HEK293 (cell line): ENCODE results near the gene AGFG1.

Experiments used
- CTCF ChIA-PET: fragments of 350-600 bp; formaldehyde crosslinking; extraction: SDS; loops from one replicate; lab custom pipeline; 2021; ENCODE audit warnings: antibody characterized with exemption; lab: Yijun Ruan, JAX
- POLR2A ChIA-PET: fragments of 300-600 bp; formaldehyde crosslinking; extraction: SDS; loops from one replicate; lab custom pipeline; 2020; ENCODE audit warnings: antibody characterized with exemption, inconsistent platforms; lab: Yijun Ruan, JAX
- H3K27ac ChIP-seq: fragments of 200-500 bp; sonication (Bioruptor generic); 2 replicates; pipeline ENCODE4 v1.5.1; 2014; ENCODE audit warnings: low read depth, low read length, control low read depth, inconsistent platforms; ENCODE audit errors: extremely low read depth
- H3K36me3 ChIP-seq, 2 experiments: fragments of 200-500 bp in 1 of 2; sonication (Bioruptor generic) in 1 of 2; 1 replicate in 1 of 2; 2 replicates in 1 of 2; pipeline ENCODE4 v1.5.1; 2014 to 2017; ENCODE audit warnings: inconsistent platforms in 2 of 2, low read length in 2 of 2; ENCODE audit not compliant: control insufficient read depth in 2 of 2, insufficient read depth in 1 of 2
- H3K4me1 ChIP-seq: fragments of 200-500 bp; sonication (Bioruptor generic); 2 replicates; pipeline ENCODE4 v1.5.1; 2014; ENCODE audit warnings: mild to moderate bottlenecking, low read length, inconsistent platforms; ENCODE audit not compliant: control insufficient read depth, insufficient read depth
- H3K4me3 ChIP-seq: 2 replicates; pipeline ENCODE4 v1.5.1; 2011; ENCODE audit warnings: low read depth, mild to moderate bottlenecking, control low read depth, low read length, moderate library complexity
- H3K9me3 ChIP-seq: fragments of 200-500 bp; sonication (Bioruptor generic); 2 replicates; pipeline ENCODE4 v1.5.1; 2014; ENCODE audit warnings: low read depth, low read length, inconsistent platforms; ENCODE audit not compliant: control insufficient read depth, insufficient read depth
- BCL11A ChIP-seq: fragments of 450-650 bp; formaldehyde crosslinking; IDR thresholded peaks from 2 replicates; pipeline ENCODE4 v1.5.1; 2016; ENCODE audit warnings: low read depth, missing biosample characterization, missing genetic modification characterization
- MYNN ChIP-seq: fragments of 450-650 bp; formaldehyde crosslinking; IDR thresholded peaks from 2 replicates; pipeline ENCODE4 v1.5.1; 2016; ENCODE audit warnings: missing biosample characterization, missing genetic modification characterization, borderline replicate concordance
- RBAK ChIP-seq: fragments of 450-650 bp; formaldehyde crosslinking; IDR thresholded peaks from 2 replicates; pipeline ENCODE4 v1.5.1; 2016; ENCODE audit warnings: missing biosample characterization, missing genetic modification characterization
- SETDB1 ChIP-seq: IDR thresholded peaks from one replicate; pipeline ENCODE4 v1.6.1; 2017; ENCODE audit warnings: mild to moderate bottlenecking, low read length, moderate library complexity, mixed read lengths; ENCODE audit not compliant: insufficient read length
- YY1 ChIP-seq: fragments of 450-650 bp; formaldehyde crosslinking; IDR thresholded peaks from 2 replicates; pipeline ENCODE4 v1.5.1; 2018; ENCODE audit warnings: missing biosample characterization, missing genetic modification characterization
- ZNF239 ChIP-seq: fragments of 450-650 bp; formaldehyde crosslinking; IDR thresholded peaks from 2 replicates; pipeline ENCODE4 v1.5.1; 2016; ENCODE audit warnings: missing biosample characterization, missing genetic modification characterization
- ZNF248 ChIP-seq: fragments of 450-650 bp; formaldehyde crosslinking; IDR thresholded peaks from 2 replicates; pipeline ENCODE4 v1.5.1; 2017; ENCODE audit warnings: missing biosample characterization, missing genetic modification characterization
- ZNF302 ChIP-seq: fragments of 450-650 bp; formaldehyde crosslinking; IDR thresholded peaks from 2 replicates; pipeline ENCODE4 v1.5.1; 2016; ENCODE audit warnings: missing biosample characterization, missing genetic modification characterization, low read depth
- ZNF335 ChIP-seq: fragments of 450-650 bp; formaldehyde crosslinking; conservative IDR thresholded peaks from 2 replicates; pipeline ENCODE4 v1.5.1; 2016; ENCODE audit warnings: missing biosample characterization, missing genetic modification characterization
- ZNF354C ChIP-seq: fragments of 450-650 bp; formaldehyde crosslinking; IDR thresholded peaks from 2 replicates; pipeline ENCODE4 v1.5.1; 2016; ENCODE audit warnings: missing biosample characterization, missing genetic modification characterization, low read depth, borderline replicate concordance
- ZNF473 ChIP-seq: fragments of 450-650 bp; formaldehyde crosslinking; IDR thresholded peaks from 2 replicates; pipeline ENCODE4 v1.5.1; 2017; ENCODE audit warnings: missing biosample characterization, missing genetic modification characterization
- ZNF514 ChIP-seq: fragments of 450-650 bp; formaldehyde crosslinking; IDR thresholded peaks from 2 replicates; pipeline ENCODE4 v1.5.1; 2016; ENCODE audit warnings: missing biosample characterization, missing genetic modification characterization
- ZNF600 ChIP-seq: fragments of 450-650 bp; formaldehyde crosslinking; IDR thresholded peaks from 2 replicates; pipeline ENCODE4 v1.5.1; 2016; ENCODE audit warnings: missing biosample characterization, missing genetic modification characterization
- ZNF664 ChIP-seq: fragments of 450-650 bp; formaldehyde crosslinking; IDR thresholded peaks from 2 replicates; pipeline ENCODE4 v1.5.1; 2016; ENCODE audit warnings: missing biosample characterization, missing genetic modification characterization
- ZNF785 ChIP-seq: fragments of 450-650 bp; formaldehyde crosslinking; IDR thresholded peaks from 2 replicates; pipeline ENCODE4 v1.5.1; 2016; ENCODE audit warnings: missing biosample characterization, missing genetic modification characterization
- TF ChIP-seq, protein P1 (sequence below): fragments of 450-650 bp; formaldehyde crosslinking; IDR thresholded peaks from 2 replicates; pipeline ENCODE4 v1.5.1; 2016; ENCODE audit warnings: missing biosample characterization, missing genetic modification characterization
- TF ChIP-seq, protein P2 (sequence below): fragments of 450-650 bp; formaldehyde crosslinking; IDR thresholded peaks from 2 replicates; pipeline ENCODE4 v1.5.1; 2016; ENCODE audit warnings: missing biosample characterization, missing genetic modification characterization
- TF ChIP-seq, protein P3 (sequence below): fragments of 450-650 bp; formaldehyde crosslinking; IDR thresholded peaks from 2 replicates; pipeline ENCODE4 v1.5.1; 2017; ENCODE audit warnings: missing biosample characterization, missing genetic modification characterization
- TF ChIP-seq, protein P4 (sequence below): fragments of 450-650 bp; formaldehyde crosslinking; IDR thresholded peaks from 2 replicates; pipeline ENCODE4 v1.5.1; 2017; ENCODE audit warnings: missing biosample characterization, missing genetic modification characterization
- TF ChIP-seq, protein P5 (sequence below): fragments of 450-650 bp; formaldehyde crosslinking; IDR thresholded peaks from 2 replicates; pipeline ENCODE4 v1.5.1; 2016; ENCODE audit warnings: missing biosample characterization, missing genetic modification characterization, borderline replicate concordance

The AGFG1 gene

DNA sequence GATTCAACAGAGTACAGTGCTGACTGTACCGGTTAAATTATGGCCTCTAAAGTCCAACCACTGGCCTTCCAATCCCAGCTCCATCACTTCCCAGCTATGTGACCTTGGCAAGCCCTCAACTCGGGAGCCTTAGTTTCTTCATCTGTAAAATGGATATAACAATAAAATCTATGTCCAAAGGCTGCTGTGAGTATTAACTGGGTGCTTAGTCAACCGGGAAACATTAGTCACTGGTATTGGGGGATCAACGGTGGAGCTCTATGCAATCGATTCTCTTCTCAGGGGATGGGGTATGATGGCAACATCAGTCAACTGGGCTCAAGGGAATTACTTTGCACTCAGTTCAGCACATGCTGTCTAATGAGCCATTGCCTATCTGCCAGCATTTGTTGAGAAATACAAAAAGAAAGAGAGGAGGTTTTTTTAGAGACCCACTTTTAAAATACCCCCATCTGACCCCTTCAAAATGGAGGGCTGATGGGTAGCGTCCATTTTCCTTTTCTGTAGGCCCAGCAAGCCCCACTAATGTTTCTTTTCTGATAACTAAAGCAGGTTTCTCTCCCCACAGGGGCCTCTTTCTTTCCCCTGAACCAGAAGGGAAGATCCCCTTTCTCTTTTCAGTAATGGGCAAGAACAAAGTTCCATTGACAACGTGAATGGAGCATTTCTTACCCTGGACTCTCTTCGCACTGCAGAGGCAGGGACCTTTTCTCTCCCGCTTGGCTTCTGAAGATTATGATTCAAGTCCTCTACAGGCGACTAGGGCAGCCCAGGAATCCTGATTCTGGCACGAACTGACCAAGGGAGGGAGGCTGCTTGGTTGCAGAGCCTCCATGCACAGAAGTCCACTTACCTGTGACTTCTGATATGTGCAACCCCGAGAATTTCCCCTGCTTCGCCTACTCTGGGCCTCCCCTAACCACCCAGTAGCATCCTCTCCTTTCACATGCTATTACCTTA is 8.7 kb upstream of the AGFG1 start:
- no peak overlapping the region for H3K27ac ChIP-seq
- no peaks in the 10 kb centered on the region for H3K9me3 ChIP-seq
- ChIA-PET CTCF (interaction anchor here (0.6 to 2.2 kb wide), 3 partner anchors 8 to 78 kb away, joined by 5 to 8 read pairs (median 6); no protein-coding TSS in a partner anchor), POLR2A (no interaction called here)
- H3K4me1 ChIP-seq = peaks cover 13% of the 10 kb centered on the region
- TF ChIP-seq, protein P1, sequence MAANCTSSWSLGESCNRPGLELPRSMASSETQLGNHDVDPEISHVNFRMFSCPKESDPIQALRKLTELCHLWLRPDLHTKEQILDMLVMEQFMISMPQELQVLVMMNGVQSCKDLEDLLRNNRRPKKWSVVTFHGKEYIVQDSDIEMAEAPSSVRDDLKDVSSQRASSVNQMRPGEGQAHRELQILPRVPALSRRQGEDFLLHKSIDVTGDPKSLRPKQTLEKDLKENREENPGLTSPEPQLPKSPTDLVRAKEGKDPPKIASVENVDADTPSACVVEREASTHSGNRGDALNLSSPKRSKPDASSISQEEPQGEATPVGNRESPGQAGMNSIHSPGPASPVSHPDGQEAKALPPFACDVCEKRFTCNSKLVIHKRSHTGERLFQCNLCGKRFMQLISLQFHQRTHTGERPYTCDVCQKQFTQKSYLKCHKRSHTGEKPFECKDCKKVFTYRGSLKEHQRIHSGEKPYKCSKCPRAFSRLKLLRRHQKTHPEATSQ (tag by site-specific recombination) = no peak
- no peak for TF ChIP-seq MYNN
- no peak for TF ChIP-seq ZNF664 (tag by site-specific recombination)
- TF ChIP-seq RBAK = no peak
- no peak for TF ChIP-seq ZNF239 (tag by site-specific recombination)
- no peak for TF ChIP-seq ZNF514 (tag by site-specific recombination)
- no peak for TF ChIP-seq ZNF473 (tag by site-specific recombination)
- no peak for TF ChIP-seq ZNF785 (tag by site-specific recombination)
- TF ChIP-seq, protein P2, sequence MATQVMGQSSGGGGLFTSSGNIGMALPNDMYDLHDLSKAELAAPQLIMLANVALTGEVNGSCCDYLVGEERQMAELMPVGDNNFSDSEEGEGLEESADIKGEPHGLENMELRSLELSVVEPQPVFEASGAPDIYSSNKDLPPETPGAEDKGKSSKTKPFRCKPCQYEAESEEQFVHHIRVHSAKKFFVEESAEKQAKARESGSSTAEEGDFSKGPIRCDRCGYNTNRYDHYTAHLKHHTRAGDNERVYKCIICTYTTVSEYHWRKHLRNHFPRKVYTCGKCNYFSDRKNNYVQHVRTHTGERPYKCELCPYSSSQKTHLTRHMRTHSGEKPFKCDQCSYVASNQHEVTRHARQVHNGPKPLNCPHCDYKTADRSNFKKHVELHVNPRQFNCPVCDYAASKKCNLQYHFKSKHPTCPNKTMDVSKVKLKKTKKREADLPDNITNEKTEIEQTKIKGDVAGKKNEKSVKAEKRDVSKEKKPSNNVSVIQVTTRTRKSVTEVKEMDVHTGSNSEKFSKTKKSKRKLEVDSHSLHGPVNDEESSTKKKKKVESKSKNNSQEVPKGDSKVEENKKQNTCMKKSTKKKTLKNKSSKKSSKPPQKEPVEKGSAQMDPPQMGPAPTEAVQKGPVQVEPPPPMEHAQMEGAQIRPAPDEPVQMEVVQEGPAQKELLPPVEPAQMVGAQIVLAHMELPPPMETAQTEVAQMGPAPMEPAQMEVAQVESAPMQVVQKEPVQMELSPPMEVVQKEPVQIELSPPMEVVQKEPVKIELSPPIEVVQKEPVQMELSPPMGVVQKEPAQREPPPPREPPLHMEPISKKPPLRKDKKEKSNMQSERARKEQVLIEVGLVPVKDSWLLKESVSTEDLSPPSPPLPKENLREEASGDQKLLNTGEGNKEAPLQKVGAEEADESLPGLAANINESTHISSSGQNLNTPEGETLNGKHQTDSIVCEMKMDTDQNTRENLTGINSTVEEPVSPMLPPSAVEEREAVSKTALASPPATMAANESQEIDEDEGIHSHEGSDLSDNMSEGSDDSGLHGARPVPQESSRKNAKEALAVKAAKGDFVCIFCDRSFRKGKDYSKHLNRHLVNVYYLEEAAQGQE = no peak
- TF ChIP-seq, protein P3, sequence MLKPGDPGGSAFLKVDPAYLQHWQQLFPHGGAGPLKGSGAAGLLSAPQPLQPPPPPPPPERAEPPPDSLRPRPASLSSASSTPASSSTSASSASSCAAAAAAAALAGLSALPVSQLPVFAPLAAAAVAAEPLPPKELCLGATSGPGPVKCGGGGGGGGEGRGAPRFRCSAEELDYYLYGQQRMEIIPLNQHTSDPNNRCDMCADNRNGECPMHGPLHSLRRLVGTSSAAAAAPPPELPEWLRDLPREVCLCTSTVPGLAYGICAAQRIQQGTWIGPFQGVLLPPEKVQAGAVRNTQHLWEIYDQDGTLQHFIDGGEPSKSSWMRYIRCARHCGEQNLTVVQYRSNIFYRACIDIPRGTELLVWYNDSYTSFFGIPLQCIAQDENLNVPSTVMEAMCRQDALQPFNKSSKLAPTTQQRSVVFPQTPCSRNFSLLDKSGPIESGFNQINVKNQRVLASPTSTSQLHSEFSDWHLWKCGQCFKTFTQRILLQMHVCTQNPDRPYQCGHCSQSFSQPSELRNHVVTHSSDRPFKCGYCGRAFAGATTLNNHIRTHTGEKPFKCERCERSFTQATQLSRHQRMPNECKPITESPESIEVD (tag by site-specific recombination) = no peak
- TF ChIP-seq ZNF248 = no peak
- TF ChIP-seq ZNF335 (tag by site-specific recombination) = no peak
- no peak overlapping the region for H3K4me3 ChIP-seq
- H3K36me3 ChIP-seq = no peaks in the 10 kb centered on the region

DNA sequence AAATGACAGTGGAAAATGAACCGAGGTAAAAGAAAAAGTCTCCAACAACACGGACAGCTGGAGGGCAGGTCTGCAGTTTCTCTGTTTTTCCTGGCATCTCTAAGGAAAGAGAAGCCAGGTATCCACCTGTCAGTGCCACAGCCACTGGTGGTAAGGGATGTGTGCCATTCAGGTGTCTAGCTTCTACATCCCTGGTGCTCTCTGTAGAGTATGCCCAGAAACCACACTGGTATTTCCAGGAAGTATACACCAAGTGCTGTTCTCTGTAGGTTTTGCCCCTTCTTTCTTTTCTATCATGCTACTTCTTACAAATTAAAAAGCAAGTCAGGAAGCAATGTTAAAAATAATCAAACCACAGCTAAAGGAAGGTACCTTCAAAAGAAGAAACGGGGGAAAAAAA is 7.6 kb upstream of the AGFG1 start:
- H3K9me3 ChIP-seq = no peaks in the 10 kb centered on the region
- peaks cover 13% of the 10 kb centered on the region for H3K4me1 ChIP-seq
- H3K4me3 ChIP-seq = no peak overlapping the region
- no peaks in the 10 kb centered on the region for H3K36me3 ChIP-seq
- no peak overlapping the region for H3K27ac ChIP-seq
- ChIA-PET POLR2A (interaction anchor here (0.8 kb wide), 1 partner anchor 49 kb away, joined by 5 read pairs; no protein-coding TSS in a partner anchor), CTCF (interaction anchor here (0.7 to 2.2 kb wide), 2 partner anchors 58 to 194 kb away, joined by 3 to 8 read pairs; no protein-coding TSS in a partner anchor)
- TF ChIP-seq SETDB1 (no peak), BCL11A (tag by site-specific recombination) (no peak), ZNF600 (no peak), ZNF354C (tag by site-specific recombination) (no peak), ZNF302 (tag by site-specific recombination) (no peak), YY1 (tag by site-specific recombination) (no peak)
- TF ChIP-seq, protein P4, sequence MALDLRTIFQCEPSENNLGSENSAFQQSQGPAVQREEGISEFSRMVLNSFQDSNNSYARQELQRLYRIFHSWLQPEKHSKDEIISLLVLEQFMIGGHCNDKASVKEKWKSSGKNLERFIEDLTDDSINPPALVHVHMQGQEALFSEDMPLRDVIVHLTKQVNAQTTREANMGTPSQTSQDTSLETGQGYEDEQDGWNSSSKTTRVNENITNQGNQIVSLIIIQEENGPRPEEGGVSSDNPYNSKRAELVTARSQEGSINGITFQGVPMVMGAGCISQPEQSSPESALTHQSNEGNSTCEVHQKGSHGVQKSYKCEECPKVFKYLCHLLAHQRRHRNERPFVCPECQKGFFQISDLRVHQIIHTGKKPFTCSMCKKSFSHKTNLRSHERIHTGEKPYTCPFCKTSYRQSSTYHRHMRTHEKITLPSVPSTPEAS = no peak
- TF ChIP-seq, protein P5, sequence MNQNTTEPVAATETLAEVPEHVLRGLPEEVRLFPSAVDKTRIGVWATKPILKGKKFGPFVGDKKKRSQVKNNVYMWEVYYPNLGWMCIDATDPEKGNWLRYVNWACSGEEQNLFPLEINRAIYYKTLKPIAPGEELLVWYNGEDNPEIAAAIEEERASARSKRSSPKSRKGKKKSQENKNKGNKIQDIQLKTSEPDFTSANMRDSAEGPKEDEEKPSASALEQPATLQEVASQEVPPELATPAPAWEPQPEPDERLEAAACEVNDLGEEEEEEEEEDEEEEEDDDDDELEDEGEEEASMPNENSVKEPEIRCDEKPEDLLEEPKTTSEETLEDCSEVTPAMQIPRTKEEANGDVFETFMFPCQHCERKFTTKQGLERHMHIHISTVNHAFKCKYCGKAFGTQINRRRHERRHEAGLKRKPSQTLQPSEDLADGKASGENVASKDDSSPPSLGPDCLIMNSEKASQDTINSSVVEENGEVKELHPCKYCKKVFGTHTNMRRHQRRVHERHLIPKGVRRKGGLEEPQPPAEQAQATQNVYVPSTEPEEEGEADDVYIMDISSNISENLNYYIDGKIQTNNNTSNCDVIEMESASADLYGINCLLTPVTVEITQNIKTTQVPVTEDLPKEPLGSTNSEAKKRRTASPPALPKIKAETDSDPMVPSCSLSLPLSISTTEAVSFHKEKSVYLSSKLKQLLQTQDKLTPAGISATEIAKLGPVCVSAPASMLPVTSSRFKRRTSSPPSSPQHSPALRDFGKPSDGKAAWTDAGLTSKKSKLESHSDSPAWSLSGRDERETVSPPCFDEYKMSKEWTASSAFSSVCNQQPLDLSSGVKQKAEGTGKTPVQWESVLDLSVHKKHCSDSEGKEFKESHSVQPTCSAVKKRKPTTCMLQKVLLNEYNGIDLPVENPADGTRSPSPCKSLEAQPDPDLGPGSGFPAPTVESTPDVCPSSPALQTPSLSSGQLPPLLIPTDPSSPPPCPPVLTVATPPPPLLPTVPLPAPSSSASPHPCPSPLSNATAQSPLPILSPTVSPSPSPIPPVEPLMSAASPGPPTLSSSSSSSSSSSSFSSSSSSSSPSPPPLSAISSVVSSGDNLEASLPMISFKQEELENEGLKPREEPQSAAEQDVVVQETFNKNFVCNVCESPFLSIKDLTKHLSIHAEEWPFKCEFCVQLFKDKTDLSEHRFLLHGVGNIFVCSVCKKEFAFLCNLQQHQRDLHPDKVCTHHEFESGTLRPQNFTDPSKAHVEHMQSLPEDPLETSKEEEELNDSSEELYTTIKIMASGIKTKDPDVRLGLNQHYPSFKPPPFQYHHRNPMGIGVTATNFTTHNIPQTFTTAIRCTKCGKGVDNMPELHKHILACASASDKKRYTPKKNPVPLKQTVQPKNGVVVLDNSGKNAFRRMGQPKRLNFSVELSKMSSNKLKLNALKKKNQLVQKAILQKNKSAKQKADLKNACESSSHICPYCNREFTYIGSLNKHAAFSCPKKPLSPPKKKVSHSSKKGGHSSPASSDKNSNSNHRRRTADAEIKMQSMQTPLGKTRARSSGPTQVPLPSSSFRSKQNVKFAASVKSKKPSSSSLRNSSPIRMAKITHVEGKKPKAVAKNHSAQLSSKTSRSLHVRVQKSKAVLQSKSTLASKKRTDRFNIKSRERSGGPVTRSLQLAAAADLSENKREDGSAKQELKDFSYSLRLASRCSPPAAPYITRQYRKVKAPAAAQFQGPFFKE = no peak
